GM10266 (cell line): ENCODE data around the gene NWD2.

Experiments
- DNase-seq: peaks from one replicate; pipeline ENCODE4 v3.0.0; 2012; ENCODE audit errors: extremely low spot score
- TF ChIP-seq, protein P1 (sequence below): IDR thresholded peaks from 2 replicates; pipeline ENCODE4 v1.5.1; 2012; ENCODE audit warnings: mild to moderate bottlenecking, low read depth; ENCODE audit not compliant: control insufficient read depth, insufficient read depth; ENCODE audit errors: missing control alignments

NWD2 gene

DNA sequence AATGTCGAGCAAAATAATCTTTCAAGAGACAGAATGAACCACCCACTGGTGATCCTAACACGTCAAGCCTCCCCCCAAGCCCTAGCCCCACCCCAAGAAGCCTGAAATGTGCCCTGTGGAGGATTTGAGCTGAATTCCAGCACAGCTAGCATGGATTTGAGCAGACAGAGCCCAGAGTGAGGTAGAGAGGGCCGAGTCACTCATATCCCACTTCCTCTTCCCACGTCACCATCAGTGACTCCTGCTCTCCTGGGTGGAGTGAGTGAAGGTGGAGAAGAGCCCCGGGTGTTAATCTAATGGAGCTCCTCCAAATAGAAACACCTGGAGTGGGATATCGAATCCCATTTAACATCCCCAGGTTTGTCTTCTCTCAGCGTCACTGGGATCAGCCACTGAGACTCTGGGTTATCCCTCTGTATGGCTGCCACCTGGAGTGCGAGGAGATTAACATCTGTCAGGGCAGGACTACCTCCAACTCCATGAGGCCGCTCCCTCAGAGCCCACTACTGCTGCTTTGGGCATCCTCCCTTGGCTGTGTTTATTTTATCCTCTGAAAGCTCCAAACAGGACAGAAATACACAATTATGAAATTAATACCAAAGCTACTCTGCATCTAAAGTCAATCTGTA is 136.6 kb downstream of the NWD2 start:
- TF ChIP-seq, protein P1, sequence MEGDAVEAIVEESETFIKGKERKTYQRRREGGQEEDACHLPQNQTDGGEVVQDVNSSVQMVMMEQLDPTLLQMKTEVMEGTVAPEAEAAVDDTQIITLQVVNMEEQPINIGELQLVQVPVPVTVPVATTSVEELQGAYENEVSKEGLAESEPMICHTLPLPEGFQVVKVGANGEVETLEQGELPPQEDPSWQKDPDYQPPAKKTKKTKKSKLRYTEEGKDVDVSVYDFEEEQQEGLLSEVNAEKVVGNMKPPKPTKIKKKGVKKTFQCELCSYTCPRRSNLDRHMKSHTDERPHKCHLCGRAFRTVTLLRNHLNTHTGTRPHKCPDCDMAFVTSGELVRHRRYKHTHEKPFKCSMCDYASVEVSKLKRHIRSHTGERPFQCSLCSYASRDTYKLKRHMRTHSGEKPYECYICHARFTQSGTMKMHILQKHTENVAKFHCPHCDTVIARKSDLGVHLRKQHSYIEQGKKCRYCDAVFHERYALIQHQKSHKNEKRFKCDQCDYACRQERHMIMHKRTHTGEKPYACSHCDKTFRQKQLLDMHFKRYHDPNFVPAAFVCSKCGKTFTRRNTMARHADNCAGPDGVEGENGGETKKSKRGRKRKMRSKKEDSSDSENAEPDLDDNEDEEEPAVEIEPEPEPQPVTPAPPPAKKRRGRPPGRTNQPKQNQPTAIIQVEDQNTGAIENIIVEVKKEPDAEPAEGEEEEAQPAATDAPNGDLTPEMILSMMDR = no peak
- no peak for DNase-seq

DNA sequence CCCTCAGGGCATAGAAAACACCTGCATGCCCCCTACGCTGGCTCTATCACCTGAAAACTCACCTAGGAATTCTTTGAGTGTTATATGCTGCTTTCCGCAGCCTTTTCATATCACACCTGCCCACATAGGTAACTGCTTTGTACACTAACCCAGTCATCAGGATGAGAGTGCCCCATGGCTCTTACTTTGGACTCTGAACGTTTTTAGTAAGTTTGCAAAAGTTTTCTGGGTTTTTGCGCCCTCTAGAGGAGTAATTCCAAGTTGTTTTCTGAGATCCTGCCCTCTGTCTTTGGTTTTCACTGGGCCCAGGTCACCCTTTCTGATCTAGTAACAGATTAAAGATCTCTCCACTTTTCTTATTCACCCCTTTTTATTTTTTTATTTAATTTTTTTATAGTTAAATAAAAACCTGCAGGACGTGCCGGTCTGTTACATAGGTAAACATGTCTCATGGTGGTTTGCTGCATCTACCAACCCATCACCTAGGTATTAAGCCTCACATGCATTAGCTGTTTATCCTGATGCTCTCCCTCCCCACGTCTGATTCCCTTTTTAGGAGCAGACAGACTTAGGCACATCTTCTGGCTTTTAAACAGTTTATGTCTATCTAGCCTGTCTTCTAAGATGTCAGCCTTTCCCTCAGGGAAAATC is 139.2 kb downstream of the NWD2 start:
- DNase-seq = peak; percentile 31

DNA sequence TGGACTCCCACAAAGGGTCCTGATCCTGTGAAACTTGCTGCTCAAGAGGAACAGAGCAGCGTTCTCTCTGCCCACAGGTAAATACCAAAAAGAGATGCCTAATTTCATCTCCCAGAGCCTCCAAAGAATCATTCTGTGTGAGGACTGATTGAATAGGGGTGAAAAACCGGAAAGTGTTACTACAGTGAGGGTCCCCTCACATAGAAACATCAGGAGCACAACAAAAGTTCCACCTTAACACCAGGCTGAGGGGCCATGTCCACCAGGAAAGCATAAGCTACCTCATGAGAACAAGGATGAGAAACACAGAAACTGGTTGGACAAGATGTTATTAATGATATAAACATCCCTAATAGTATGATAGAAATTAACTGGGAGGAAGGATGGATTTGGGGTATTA is 140.9 kb downstream of the NWD2 start:
- DNase-seq = no peak

More for the DNA sequence above, 139.2 kb downstream of the NWD2 start:
- TF ChIP-seq, protein P1 = peak; percentile 64

DNA sequence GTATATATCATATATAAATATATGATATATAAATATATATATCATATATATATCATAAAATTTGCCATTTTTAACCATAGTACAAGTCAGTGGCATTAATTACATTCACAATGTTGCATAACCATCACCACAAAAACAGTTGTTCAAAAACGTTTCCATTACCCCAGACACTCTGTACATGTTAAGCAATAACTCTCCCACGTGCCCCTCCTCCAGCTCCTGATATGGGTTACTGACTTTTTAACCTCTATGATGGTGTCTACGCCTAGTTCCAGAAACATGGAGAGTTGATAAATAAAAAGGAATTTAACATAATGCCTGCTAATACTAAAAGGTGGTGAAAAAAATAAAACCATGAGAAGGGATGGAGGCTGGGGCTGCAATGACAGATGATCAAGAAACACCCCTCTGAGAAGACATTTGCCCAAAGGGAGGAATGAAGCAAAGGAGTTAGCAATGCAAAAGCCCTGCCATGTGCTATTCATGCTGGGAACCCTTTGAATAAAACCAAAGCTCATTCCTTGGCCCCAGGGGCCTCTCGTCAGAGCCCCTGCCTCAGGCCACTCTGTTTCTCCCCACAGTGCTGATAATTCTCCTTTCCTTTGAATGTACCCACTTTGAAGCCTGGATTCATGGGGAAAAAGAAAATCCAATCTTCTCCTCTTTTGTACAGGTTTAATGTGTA is 144.3 kb downstream of the NWD2 start:
- no peak for DNase-seq
- TF ChIP-seq, protein P1 = no peak

More for the DNA sequence above, 140.9 kb downstream of the NWD2 start:
- TF ChIP-seq, protein P1 = no peak

DNA sequence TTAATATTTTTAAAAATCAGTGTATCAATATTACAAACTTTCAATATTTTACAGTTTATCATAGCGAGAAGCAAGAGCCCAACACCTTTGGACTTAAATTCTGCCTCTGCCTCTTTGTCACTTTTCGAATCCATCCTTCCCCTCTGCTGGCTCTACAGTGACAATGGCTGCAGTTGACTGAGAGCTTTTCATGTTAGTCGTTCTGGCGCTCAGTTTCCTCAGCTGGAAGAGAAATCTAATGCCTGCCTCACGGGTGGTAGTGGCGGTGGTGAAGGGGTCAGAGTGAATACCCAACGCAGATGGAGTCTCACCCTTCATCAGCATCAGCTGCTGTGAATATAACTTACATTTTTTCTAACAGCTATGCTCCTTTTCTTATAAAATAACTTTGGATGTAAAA is 144.8 kb downstream of the NWD2 start:
- TF ChIP-seq, protein P1 = no peak
- DNase-seq = no peak

DNA sequence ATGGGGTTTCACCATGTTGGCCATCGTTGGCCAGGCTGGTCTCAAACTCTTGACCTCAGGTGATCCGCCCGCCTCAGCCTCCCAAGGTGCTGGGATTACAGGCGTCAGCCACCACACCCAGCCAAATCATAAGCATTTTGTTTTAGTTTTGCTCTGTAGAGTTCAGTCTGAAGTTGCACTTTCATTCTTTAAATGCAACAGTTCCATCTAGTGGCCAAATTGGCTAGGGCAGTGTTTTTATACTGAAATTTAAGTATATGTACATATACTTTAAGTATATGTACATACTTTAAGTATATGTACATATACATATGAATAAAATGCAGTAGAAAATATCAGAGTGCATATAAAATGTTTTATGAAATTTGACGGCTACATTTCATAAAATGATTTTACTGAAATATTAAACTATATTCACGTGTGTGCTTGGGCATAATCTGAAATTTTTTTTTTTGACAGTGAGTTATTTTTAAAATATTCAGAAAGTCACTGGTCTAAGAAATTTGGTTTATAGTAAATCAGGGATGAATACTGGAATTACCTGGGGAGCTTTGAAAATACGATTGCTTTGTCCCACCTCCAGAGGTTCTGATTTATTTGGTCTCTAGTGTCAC is 145.5 kb downstream of the NWD2 start:
- TF ChIP-seq, protein P1 = peak; percentile 65
- peak; percentile 40 for DNase-seq
